ENCODE data around the gene SCUBE1.
A peak's percentile ranks its signal among the peaks of the same experiment; 100 is the strongest.

Gene SCUBE1

DNA sequence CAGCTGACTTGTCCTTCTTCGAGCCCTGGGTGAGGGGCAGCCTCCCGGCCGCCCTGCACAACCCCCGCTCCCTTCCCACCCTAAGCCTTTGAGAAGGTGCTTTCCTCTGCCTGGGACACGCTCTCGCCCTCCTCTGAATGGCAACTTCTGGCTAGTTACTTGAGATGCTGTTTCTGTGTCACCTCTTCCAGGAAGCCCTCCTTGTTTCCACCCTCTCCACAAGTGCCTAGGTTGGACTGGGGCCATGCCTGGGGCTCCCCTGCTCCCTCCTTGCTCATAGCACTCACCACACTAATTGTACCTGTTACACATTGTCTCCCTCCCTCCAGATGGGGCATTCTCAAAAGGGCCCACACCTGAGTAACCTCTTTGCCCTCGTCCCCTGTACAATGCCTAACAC, 72.2 kb downstream of the SCUBE1 start:
- no peaks in the 10 kb centered on the region for H3K79me2 ChIP-seq (ENCODE audit: insufficient read depth, low read length)
- H3K36me3 ChIP-seq (ENCODE audit: insufficient read depth, low read length): no peaks in the 10 kb centered on the region
- TF ChIP-seq EZH2phosphoT487 (IDR thresholded peaks at IDR 0.05; ENCODE audit: borderline replicate concordance): no peak
- TF ChIP-seq, protein P1, sequence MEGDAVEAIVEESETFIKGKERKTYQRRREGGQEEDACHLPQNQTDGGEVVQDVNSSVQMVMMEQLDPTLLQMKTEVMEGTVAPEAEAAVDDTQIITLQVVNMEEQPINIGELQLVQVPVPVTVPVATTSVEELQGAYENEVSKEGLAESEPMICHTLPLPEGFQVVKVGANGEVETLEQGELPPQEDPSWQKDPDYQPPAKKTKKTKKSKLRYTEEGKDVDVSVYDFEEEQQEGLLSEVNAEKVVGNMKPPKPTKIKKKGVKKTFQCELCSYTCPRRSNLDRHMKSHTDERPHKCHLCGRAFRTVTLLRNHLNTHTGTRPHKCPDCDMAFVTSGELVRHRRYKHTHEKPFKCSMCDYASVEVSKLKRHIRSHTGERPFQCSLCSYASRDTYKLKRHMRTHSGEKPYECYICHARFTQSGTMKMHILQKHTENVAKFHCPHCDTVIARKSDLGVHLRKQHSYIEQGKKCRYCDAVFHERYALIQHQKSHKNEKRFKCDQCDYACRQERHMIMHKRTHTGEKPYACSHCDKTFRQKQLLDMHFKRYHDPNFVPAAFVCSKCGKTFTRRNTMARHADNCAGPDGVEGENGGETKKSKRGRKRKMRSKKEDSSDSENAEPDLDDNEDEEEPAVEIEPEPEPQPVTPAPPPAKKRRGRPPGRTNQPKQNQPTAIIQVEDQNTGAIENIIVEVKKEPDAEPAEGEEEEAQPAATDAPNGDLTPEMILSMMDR (conservative IDR thresholded peaks at IDR 0.05; ENCODE audit: low read length): no peak
- H3K4me2 ChIP-seq (ENCODE audit: low read depth, low read length, poor library complexity, severe bottlenecking): no peak overlapping the region
- no peaks in the 10 kb centered on the region for H3K9me3 ChIP-seq (ENCODE audit: insufficient read depth, low read depth, low read length)
- H2AFZ ChIP-seq (ENCODE audit: low read length): no peak overlapping the region
- H3K4me1 ChIP-seq (ENCODE audit: insufficient read depth, low read length, poor library complexity, severe bottlenecking): peaks cover 25% of the 10 kb centered on the region
- H3F3A ChIP-seq (ENCODE audit: low read depth): no peaks in the 10 kb centered on the region
- H3K9ac ChIP-seq (ENCODE audit: low read depth, low read length, poor library complexity, severe bottlenecking): no peak overlapping the region
- H3K9me2 ChIP-seq (replicated peaks; ENCODE audit: low read depth, low read length): no peaks in the 10 kb centered on the region
- H4K20me1 ChIP-seq (ENCODE audit: insufficient read depth, low read length, poor library complexity, severe bottlenecking): no peaks in the 10 kb centered on the region
- H3K4me3 ChIP-seq (ENCODE audit: low read length, poor library complexity, severe bottlenecking): no peak overlapping the region
- no peaks in the 10 kb centered on the region for H3K27me3 ChIP-seq (ENCODE audit: insufficient read depth, low read length, poor library complexity, severe bottlenecking)

DNA sequence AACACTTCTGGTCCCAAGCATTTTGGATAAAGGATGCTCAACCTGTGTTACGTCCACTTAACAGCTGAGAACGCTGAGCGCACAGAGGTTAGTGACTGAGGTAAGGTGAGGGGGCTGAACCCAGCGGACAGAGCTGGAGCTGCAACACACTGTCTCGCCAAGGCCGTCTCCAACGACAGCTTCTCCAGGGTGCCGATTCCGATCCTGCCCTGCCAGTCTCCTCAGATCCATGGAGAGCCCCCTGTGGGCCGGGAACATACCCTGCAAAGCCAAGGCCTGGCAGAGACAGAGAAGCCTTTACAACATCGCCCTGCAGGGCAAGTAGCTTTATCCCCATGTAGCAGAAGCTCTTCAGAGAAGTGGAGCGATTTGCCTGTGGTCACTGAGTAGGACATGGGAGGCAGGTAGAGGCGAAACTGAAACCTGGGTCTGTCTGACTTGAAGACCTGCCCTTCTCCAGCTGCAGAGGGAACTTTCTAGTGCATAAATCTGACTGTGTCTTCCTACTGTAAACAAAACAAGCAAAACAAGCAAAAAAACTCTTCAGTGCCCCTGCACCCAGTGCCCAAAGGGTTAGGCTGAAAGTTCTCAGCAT, 72.8 kb downstream of the SCUBE1 start:
- Histone ChIP-seq H3K27me3 (ENCODE audit: insufficient read depth, low read length, poor library complexity, severe bottlenecking) (no peaks in the 10 kb centered on the region), H3K79me2 (ENCODE audit: insufficient read depth, low read length) (no peaks in the 10 kb centered on the region), H2AFZ (ENCODE audit: low read length) (no peak overlapping the region), H3K9me2 (replicated peaks; ENCODE audit: low read depth, low read length) (no peaks in the 10 kb centered on the region), H3K9ac (ENCODE audit: low read depth, low read length, poor library complexity, severe bottlenecking) (no peak overlapping the region), H3F3A (ENCODE audit: low read depth) (peaks cover 2% of the 10 kb centered on the region; the same call in 1 of the 2 replicates), H3K4me1 (ENCODE audit: insufficient read depth, low read length, poor library complexity, severe bottlenecking) (peaks cover 30% of the 10 kb centered on the region), H3K9me3 (ENCODE audit: insufficient read depth, low read depth, low read length) (no peaks in the 10 kb centered on the region), H3K4me3 (ENCODE audit: low read length, poor library complexity, severe bottlenecking) (no peak overlapping the region), H3K36me3 (ENCODE audit: insufficient read depth, low read length) (no peaks in the 10 kb centered on the region), H3K4me2 (ENCODE audit: low read depth, low read length, poor library complexity, severe bottlenecking) (no peak overlapping the region), H4K20me1 (ENCODE audit: insufficient read depth, low read length, poor library complexity, severe bottlenecking) (no peaks in the 10 kb centered on the region)
- no peak for TF ChIP-seq EZH2phosphoT487 (IDR thresholded peaks at IDR 0.05; ENCODE audit: borderline replicate concordance)
- TF ChIP-seq, protein P1 (conservative IDR thresholded peaks at IDR 0.05; ENCODE audit: low read length): peak; percentile 46

DNA sequence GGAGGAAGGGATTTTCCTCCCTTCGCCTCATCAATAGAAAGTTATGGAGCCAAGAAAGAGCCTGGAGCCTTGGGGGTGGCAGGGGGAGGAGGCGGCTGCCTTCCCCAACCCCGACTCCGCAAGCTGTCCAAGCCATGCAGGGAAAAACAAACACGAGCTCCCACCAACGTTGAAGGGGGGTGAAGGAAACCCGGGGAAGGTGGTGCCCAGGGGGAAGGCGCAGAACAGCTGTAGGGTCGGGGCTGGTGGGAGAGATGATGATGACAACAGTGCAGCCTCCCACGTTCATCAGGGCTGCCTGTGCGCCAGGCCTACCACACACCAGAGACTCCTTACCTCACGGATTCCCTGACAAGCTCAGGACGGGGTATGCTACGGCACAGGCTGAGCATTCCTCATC, 73.5 kb downstream of the SCUBE1 start:
- H2AFZ ChIP-seq (ENCODE audit: low read length): no peak overlapping the region
- no peaks in the 10 kb centered on the region for H3K36me3 ChIP-seq (ENCODE audit: insufficient read depth, low read length)
- H3K4me2 ChIP-seq (ENCODE audit: low read depth, low read length, poor library complexity, severe bottlenecking): no peak overlapping the region
- no peak overlapping the region for H3K9ac ChIP-seq (ENCODE audit: low read depth, low read length, poor library complexity, severe bottlenecking)
- H3K9me3 ChIP-seq (ENCODE audit: insufficient read depth, low read depth, low read length): no peaks in the 10 kb centered on the region
- peaks cover 9% of the 10 kb centered on the region for H3F3A ChIP-seq (ENCODE audit: low read depth)
- no peaks in the 10 kb centered on the region for H4K20me1 ChIP-seq (ENCODE audit: insufficient read depth, low read length, poor library complexity, severe bottlenecking)
- TF ChIP-seq, protein P1 (conservative IDR thresholded peaks at IDR 0.05; ENCODE audit: low read length): no peak
- TF ChIP-seq EZH2phosphoT487 (IDR thresholded peaks at IDR 0.05; ENCODE audit: borderline replicate concordance): no peak
- no peaks in the 10 kb centered on the region for H3K27me3 ChIP-seq (ENCODE audit: insufficient read depth, low read length, poor library complexity, severe bottlenecking)
- H3K9me2 ChIP-seq (replicated peaks; ENCODE audit: low read depth, low read length): no peaks in the 10 kb centered on the region
- H3K4me3 ChIP-seq (ENCODE audit: low read length, poor library complexity, severe bottlenecking): no peak overlapping the region
- H3K4me1 ChIP-seq (ENCODE audit: insufficient read depth, low read length, poor library complexity, severe bottlenecking): peaks cover 38% of the 10 kb centered on the region
- no peaks in the 10 kb centered on the region for H3K79me2 ChIP-seq (ENCODE audit: insufficient read depth, low read length)

All from Loucy (cell line).